Effector CD8-positive, alpha-beta T cell (primary cell): Measurements from ENCODE around the gene TMEM212.

Experiments used
- DNase-seq: peaks from one replicate; lab custom pipeline; 2025; lab: John Stamatoyannopoulos, UW

TMEM212 gene

DNA sequence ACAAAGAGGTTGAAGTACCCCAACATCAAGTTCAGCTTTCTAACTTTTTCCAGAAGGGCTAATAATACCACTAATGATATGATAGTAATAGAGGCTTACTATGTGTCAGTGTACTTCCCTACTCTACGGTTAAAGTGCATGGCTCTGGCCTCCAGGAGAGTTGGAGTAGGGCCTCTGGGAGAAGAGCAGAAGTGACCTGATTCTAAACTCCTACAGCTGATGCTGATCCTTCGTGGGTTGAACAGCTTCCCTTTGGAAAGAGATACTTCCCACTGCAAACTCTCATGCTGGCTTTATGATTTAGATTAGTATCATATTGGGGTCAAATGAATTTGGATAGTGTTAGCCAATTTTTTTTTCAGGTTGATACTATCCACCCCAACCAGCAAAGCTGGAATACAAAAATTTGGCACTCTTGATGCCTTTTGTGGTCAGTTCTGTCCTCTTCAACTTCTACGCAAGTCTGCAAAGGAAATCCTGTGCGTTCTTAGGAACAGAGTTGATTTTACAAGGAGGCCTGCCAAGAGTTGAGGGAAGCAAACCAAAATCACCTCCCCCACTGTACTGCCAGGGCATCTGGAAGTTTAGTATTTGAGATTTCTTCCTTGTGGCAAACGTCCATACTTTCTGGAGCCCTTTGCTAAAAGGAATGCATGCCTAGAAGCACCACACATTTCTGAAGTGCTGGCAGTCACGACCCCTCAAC is 17.8 kb downstream of the TMEM212 start:
- DNase-seq: no peak

DNA sequence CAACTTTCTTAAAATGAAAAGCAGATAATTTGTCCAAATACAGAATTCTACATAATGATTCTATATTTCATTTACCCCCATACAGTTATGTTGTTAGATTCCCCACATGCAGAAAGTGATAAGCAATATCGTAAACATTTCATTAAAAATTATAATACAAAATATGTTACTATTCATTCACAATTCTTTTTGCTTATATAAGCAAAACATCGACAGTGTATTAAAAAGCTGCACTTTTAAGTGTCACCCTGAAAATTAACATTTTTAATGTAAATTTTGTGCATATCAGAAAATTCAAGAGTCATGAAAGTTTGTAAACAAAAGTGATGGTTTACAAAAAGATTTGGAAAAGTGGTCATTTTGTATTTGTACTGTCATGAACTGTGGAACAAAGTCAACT is 19.2 kb downstream of the TMEM212 start:
- DNase-seq: no peak

- DNase-seq: no peak
Measured at GRCh38 chr3:171862993-171863521, 19.9 kb downstream of the TMEM212 start.

GRCh38 chr3:171863920-171864319 is 20.8 kb downstream of the TMEM212 start:
- DNase-seq: no peak

- no peak for DNase-seq
Measured at GRCh38 chr3:171865191-171865865, 22.2 kb downstream of the TMEM212 start.

DNA sequence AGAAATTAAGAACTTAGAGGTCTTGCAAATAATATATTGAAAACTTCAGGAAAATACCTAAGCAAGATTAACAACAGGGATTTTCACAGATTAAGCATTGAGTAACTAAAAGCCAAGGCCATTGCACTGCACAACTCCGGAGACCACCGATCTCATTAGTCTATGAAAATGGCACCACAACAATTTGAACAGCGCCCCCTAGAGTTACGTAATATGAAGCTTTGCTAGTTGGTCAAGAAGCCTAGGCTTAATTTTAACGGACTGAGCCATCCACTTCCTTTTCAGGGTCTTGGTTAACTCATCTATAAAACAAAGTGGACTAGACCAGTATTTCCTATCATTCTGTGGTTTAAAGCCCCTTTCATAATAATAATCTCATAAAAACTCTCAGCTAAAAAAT is 24.8 kb downstream of the TMEM212 start:
- no peak for DNase-seq

- no peak for DNase-seq
Measured at GRCh38 chr3:171871392-171872274, 28.5 kb downstream of the TMEM212 start.

GRCh38 chr3:171873580-171873979 is 30.4 kb downstream of the TMEM212 start:
- no peak for DNase-seq

DNA sequence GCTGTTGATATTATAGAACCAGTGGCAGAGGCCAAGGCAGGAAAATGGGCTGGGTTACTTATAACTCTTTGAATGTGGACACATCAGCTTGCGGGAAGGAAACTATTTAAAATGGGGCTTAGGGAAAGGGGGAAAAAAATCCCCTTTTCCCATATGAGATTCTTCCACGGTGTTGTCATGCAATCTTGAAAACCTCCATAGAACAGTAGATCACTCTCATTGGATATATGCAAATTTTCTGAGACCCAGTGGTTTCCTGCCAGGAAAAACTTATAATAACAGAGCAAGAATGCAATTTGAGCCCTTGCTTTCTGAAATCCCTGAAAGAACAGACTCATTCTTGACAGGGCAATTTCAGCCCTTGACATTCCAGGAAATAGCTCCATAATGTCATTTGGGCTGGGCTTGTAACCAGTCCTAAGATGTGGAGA is 31.1 kb downstream of the TMEM212 start:
- DNase-seq: no peak

GRCh38 chr3:171874879-171875278 is 31.7 kb downstream of the TMEM212 start:
- DNase-seq: no peak

DNA sequence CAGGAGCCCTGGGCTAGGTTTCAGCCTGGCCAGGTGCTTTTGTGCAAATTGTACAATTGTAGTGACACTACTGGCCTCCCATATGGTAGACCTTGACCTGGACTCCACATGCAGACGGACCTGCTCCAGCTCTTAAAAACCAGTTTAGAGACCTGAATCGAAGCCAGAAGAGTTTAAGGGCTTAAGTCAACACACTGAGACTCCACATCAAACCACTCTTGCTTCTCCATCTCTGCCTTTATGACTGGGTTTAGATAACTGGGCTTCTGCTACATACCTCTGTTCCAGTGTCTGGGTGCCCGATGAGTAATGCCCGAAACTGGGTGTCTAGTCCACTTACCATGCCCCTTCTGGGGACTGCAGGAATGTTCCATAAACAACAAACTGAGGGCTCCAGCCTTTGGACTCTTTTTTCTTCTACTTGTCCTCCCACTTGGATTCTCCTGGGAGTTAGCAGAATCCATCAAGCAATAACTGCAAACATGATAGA is 32.8 kb downstream of the TMEM212 start:
- no peak for DNase-seq

DNA sequence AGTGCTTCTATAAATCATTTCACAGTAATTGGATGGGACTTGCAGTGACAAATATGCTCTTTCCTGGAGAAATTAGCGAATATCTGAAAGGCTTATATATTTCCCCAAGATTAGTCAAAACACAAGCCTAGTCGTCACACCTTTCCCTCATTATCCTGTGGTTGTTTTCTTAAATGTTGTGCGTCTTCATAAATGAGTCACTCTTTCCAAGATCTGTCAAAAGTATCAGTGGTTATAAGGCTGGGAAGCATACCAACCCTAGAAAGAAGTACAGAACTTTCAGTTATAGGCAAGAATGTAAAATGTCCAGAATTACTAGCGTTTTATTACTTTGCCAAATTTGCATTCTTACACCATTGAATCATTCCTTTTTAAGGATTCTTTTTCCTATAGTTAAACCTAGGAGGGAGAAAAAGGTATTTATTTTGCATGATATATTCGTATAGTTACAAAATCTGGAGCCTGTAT is 33.6 kb downstream of the TMEM212 start:
- DNase-seq: no peak

DNA sequence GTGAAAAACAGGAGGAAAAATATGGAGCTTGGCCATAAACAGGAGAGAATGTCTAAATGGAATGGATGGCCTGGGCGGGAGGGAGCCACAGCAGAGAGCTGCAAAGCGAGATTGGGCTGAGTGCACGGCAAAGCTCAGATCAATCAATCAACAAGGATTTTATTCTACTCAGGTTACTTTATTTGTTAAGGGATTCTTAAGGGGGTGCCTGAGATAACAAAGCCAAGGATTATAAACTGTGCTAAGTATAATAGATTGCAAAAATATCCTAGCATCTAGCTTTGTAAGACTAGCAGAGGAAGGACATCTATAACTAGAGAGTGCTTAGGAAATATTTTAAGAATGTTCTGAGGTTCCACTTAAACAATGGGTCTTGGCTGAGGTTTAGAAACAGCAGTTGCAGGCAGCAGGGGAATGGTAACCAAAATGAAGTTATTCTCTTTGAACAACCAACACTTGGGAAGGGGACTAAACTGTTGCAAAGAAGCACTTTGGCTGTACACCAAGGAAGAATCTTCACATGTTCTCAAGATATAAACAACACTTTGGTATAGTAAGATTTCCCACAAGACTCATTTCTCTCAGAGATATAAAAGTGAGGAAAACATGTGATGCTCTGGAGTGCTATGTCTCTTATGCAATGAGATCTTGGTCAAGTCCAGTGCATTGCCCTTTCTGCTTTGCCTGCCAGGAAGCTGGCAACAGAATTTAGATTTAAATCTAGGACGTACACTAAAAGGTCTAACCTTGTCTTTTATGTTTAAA is 35.5 kb downstream of the TMEM212 start:
- DNase-seq: no peak

GRCh38 chr3:171879472-171879871 is 36.3 kb downstream of the TMEM212 start:
- DNase-seq: no peak

- no peak for DNase-seq
Measured at GRCh38 chr3:171880101-171880870, 37.1 kb downstream of the TMEM212 start.

DNA sequence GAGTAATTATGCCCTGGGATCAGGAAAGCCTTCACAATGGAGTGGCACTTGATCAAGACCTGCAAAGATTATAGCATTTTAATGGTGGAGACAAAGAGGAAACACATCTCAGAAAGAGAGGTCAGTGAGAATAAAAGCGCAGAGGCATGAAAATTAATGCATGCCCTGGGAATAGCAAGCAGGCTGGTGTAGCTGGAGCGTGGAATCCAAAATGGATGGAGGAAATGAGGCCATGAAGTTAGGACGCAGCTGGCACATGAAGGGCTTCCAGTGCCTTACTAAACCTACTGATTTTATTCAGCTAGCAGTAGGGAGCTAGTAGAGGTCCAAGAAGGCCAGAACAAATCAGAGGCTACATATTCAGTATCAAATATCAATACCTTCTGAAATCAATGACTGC is 38.1 kb downstream of the TMEM212 start:
- no peak for DNase-seq

DNA sequence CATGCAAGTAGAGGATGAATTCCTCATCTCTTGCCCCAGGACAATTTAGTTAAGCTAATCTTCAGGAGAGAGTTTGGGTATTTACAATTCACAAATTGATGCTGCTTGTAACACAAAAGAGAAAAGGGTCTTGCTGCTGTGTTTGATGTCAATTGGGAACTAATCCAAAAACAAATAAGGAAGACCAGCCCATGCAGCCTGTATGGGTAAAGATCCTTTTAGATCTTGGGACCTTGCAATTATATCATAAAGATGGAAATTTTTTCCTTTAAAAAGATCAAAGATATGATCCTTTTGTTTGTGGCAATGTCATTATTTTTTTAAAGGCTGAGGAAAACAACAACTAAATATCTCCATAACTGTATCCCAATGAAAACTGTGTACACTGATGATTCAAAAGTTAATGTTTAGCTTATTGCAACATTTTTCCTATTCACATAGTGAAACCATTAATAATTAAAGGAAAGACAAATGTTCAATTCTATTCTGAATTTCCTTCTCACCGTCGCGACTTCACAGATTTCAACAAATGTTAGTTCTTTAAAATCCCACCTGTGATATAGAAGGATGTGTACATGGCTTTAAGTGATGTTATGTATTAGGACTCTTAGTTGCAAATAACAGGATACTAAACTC is 40.2 kb downstream of the TMEM212 start:
- DNase-seq: no peak

DNA sequence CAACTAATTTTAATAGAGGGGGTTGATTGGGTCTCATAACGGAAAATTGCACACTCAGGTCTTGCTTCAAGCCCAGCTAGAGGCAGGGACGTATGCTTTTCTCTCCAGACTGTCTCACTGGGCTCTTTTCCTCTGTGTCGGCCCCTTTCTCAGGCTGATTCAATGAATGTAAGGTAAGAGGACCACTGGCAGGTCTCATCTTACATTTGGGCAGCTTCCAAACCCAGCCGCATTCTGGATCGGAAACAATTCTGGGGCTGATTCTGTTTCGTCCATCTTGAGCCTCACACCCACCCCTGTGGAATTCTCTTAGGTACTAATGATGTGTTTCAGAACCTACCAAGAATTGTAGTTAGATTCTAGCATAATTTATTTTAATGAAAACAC is 40.7 kb downstream of the TMEM212 start:
- DNase-seq: no peak

GRCh38 chr3:171888466-171888865 is 45.3 kb downstream of the TMEM212 start:
- no peak for DNase-seq

- DNase-seq: no peak
Measured at GRCh38 chr3:171890398-171890797, 47.2 kb downstream of the TMEM212 start.
